Activated naive CD4-positive, alpha-beta T cell treated with anti-CD3 and anti-CD28 coated beads, Interleukin-2, amount 10 ng/mL, durations not matched to agents 7 days and 5 days (primary cell): ENCODE results near the gene GRK5.
"Not testable (repeated sequence)": the region's sequence is repeated elsewhere in the genome, so short reads cannot be mapped to it uniquely, and the experiment has no call there.

Source experiments
- CTCF ChIA-PET: fragments of 350-600 bp; sonication (Branson Sonifier 250); formaldehyde crosslinking; loops from one replicate; lab custom pipeline; 2021; ENCODE audit warnings: antibody characterized with exemption; lab: Charles Lee
- DNase-seq: peaks from one replicate; pipeline ENCODE4 v3.0.0-alpha.2; 2020
- H3K27ac Mint-ChIP-seq: one replicate; pipeline ENCODE4 v1.8.0; 2021; ENCODE audit warnings: mild to moderate bottlenecking, moderate library complexity, mixed read lengths
- H3K27me3 Mint-ChIP-seq: one replicate; pipeline ENCODE4 v1.8.0; 2021; ENCODE audit warnings: mild to moderate bottlenecking, mixed read lengths
- H3K36me3 Mint-ChIP-seq: one replicate; pipeline ENCODE4 v1.8.0; 2021; ENCODE audit warnings: mixed read lengths
- H3K4me1 Mint-ChIP-seq: one replicate; pipeline ENCODE4 v1.8.0; 2021; ENCODE audit warnings: mixed read lengths
- H3K4me3 Mint-ChIP-seq: one replicate; pipeline ENCODE4 v1.8.0; 2021; ENCODE audit warnings: mild to moderate bottlenecking, moderate library complexity, mixed read lengths
- H3K9me3 Mint-ChIP-seq: one replicate; pipeline ENCODE4 v1.8.0; 2021; ENCODE audit warnings: mixed read lengths

GRK5 gene

DNA sequence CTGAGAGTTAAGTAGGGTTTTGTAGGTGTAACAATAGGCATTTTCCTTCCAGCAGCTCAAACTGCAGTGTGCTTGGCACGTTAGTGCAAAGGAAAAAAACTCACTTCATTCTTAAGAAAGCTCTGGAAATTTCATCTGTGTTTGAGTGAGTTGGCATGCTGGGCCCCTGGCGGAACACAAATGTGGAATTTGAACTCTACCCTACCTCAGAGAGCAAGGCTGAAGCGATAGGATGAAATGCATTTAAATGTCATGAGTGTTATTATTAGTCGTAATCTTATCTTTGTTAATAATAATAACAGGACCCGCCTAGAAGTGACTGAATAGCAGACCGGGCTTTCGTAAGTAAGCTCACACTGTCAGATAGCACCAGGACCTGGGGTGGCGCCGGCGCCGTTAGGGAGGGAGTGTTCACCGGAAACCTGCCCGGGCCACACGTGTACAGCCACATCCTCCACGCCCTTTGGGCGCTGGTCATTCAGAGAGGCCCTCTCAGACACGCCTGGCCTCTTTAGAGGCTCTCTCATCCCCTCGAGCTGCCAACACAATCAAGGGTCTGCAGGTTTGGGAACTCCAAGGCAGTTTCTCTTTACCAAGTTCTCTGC lies 63.5 kb downstream of the GRK5 start:
- Mint-ChIP-seq H3K4me1 (peaks cover 63% of the 10 kb centered on the region), H3K4me3 (peak overlapping the region; percentile 21)
- DNase-seq: peak; percentile 61

DNA sequence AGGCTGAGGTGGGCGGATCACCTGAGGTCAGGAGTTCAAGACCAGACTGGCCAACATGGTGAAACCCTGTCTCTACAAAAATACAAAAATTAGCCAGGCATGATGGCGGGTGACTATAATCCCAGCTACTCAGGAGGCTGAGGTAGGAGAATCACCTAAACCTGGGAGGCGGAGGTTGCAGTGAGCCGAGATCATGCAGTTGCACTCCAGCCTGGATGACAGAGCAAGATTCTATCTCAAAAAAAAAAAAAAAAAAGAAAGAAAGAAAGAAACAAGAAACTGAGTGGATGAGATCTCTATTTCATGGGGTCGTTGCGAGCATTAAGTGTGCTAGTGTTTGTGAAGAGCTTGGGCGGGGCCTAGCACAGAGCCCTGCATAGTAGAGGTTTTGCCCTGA lies 65.0 kb downstream of the GRK5 start:
- not testable (repeated sequence) for H3K27ac Mint-ChIP-seq, H3K27me3 Mint-ChIP-seq, H3K9me3 Mint-ChIP-seq, H3K4me3 Mint-ChIP-seq, DNase-seq
- Mint-ChIP-seq H3K36me3 (peaks cover 12% of the 10 kb centered on the region), H3K4me1 (peaks cover 62% of the 10 kb centered on the region)
- CTCF ChIA-PET: interaction anchor here (1.6 to 3.7 kb wide), 5 partner anchors 11 to 144 kb away, joined by 4 to 20 read pairs (median 8); no protein-coding TSS in a partner anchor

More for the DNA sequence above, 63.5 kb downstream of the GRK5 start:
- H3K9me3 Mint-ChIP-seq: no peaks in the 10 kb centered on the region
- H3K27ac Mint-ChIP-seq: peak overlapping the region; percentile 93
- H3K36me3 Mint-ChIP-seq: peaks cover 12% of the 10 kb centered on the region
- CTCF ChIA-PET: interaction anchor here (1.0 to 3.7 kb wide), 8 partner anchors 12 to 219 kb away, joined by 3 to 20 read pairs (median 6); partner anchors contain the start of gene GRK5
- H3K27me3 Mint-ChIP-seq: no peaks in the 10 kb centered on the region

DNA sequence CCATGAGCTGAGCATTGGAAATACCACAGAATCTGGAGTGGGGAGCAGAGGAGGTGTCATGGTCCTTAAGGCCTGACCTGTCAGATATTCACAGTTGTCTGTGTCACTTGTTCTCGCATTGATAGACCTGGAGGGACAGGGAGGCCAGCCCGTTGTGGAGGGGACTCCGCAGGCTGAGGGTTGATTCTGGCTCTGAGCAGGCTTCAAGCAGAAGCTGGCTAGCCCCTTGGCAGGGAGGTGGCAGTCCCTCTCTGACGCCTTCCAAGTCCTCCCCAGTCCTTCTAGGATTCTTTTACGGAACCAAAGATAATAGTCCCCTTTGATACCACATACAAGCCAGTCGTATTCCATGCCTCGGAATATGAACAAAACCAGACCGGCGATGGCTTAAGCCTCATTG lies 65.4 kb downstream of the GRK5 start:
- peaks cover 58% of the 10 kb centered on the region for H3K4me1 Mint-ChIP-seq
- no peaks in the 10 kb centered on the region for H3K9me3 Mint-ChIP-seq
- H3K27me3 Mint-ChIP-seq: no peaks in the 10 kb centered on the region
- no peak overlapping the region for H3K4me3 Mint-ChIP-seq
- peaks cover 12% of the 10 kb centered on the region for H3K36me3 Mint-ChIP-seq
- no peak for DNase-seq
- CTCF ChIA-PET: interaction anchor here (0.7 to 3.7 kb wide), 6 partner anchors 11 to 143 kb away, joined by 3 to 20 read pairs (median 6); no protein-coding TSS in a partner anchor
- H3K27ac Mint-ChIP-seq: no peak overlapping the region

DNA sequence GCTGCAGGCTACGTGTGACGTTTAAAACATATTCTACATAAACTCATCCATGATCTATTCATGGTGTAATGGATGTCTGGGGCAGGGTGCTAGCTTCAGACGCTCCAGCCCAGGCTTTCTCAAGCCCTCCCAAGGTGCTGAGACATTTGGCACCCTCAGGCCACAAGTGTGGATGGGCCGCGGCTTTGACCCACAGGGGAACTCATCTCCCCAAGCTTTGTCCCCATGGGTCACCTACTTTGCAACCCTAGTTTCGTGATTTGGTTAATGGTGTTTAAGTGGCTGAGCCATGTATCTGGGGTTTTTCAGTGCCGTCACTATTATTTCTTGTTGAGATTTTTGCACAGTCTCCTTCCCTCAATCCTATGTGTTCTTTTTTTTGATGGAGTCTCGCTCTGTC lies 66.0 kb downstream of the GRK5 start:
- CTCF ChIA-PET: interaction anchor here (0.7 to 3.7 kb wide), 5 partner anchors 10 to 142 kb away, joined by 3 to 20 read pairs (median 7); no protein-coding TSS in a partner anchor

DNA sequence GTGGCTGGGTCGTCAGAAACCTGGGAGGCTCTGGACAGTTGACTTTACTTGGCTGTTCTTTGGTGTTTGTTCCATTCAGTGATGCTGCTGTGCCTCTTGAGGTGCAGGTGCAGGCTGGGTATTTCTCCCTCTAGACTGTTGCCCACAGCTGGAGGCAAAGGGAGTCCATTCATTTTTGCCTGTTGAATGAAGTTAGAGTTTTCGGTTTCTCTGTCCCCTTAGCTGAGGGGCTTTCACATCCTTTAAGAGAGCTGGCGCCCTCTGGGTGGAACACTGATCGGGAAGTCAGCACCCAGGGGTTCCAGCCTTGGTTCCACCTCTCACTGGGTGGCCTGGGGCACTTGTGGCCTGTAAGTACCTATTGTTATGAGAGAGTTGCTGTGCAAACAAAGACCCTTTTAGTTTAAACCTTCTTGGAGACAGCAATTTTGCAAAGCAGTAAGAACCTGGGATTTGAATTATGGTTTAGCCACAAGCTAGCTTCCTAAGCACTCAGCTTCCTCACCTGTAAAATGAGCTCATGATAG lies 67.2 kb downstream of the GRK5 start:
- H3K4me1 Mint-ChIP-seq: peaks cover 41% of the 10 kb centered on the region
- H3K9me3 Mint-ChIP-seq: no peaks in the 10 kb centered on the region
- H3K27me3 Mint-ChIP-seq: no peaks in the 10 kb centered on the region
- CTCF ChIA-PET: interaction anchor here (0.6 to 2.2 kb wide), 4 partner anchors 10 to 524 kb away, joined by 3 to 7 read pairs (median 4); no protein-coding TSS in a partner anchor
- peaks cover 5% of the 10 kb centered on the region for H3K36me3 Mint-ChIP-seq
- no peak overlapping the region for H3K27ac Mint-ChIP-seq
- DNase-seq: no peak
- no peak overlapping the region for H3K4me3 Mint-ChIP-seq

More for the DNA sequence above, 66.0 kb downstream of the GRK5 start:
- H3K27me3 Mint-ChIP-seq: no peaks in the 10 kb centered on the region
- peaks cover 52% of the 10 kb centered on the region for H3K4me1 Mint-ChIP-seq
- H3K9me3 Mint-ChIP-seq: no peaks in the 10 kb centered on the region
- no peak for DNase-seq
- peaks cover 11% of the 10 kb centered on the region for H3K36me3 Mint-ChIP-seq
- H3K4me3 Mint-ChIP-seq: no peak overlapping the region
- peak overlapping the region; percentile 60 for H3K27ac Mint-ChIP-seq

DNA sequence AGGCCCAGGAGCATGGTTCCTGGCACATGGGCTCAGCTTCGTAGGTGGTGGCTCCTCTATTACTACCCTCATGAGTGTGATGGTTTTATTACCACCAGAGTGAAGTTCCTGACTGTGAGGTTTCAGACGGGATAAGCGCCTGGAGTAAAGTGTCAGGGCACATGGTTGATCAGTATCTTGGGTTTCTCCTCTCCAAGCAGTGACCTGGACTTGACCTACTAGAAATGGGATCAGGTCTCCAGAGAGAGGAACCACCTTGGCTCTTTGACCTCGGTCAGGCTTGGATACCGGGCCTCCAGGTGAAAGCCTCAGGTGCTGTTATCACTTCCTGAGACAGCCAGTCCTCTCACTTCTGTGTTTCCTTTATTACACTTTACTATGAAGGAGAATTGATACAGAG lies 67.7 kb downstream of the GRK5 start:
- DNase-seq: no peak
- H3K36me3 Mint-ChIP-seq: peaks cover 3% of the 10 kb centered on the region
- CTCF ChIA-PET: interaction anchor here (0.9 to 2.2 kb wide), 3 partner anchors 10 to 31 kb away, joined by 3 to 7 read pairs (median 6); no protein-coding TSS in a partner anchor
- no peak overlapping the region for H3K4me3 Mint-ChIP-seq
- H3K4me1 Mint-ChIP-seq: peaks cover 37% of the 10 kb centered on the region
- no peak overlapping the region for H3K27ac Mint-ChIP-seq
- no peaks in the 10 kb centered on the region for H3K9me3 Mint-ChIP-seq
- H3K27me3 Mint-ChIP-seq: no peaks in the 10 kb centered on the region

DNA sequence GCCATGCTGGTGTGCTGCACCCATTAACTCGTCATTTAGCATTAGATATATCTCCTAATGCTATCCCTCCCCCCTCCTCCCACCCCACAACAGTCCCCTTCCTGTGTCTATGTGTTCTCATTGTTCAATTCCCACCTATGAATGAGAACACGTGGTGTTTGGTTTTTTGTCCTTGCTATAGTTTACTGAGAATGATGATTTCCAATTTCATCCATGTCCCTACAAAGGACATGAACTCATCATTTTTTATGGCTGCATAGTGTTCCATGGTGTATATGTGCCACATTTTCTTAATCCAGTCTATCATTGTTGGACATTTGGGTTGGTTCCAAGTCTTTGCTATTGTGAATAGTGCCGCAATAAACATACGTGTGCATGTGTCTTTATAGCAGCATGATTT lies 68.8 kb downstream of the GRK5 start:
- H3K4me3 Mint-ChIP-seq, H3K27ac Mint-ChIP-seq, CTCF ChIA-PET, H3K27me3 Mint-ChIP-seq, DNase-seq, H3K36me3 Mint-ChIP-seq, H3K9me3 Mint-ChIP-seq: not testable (repeated sequence)
- peaks cover 34% of the 10 kb centered on the region for H3K4me1 Mint-ChIP-seq

DNA sequence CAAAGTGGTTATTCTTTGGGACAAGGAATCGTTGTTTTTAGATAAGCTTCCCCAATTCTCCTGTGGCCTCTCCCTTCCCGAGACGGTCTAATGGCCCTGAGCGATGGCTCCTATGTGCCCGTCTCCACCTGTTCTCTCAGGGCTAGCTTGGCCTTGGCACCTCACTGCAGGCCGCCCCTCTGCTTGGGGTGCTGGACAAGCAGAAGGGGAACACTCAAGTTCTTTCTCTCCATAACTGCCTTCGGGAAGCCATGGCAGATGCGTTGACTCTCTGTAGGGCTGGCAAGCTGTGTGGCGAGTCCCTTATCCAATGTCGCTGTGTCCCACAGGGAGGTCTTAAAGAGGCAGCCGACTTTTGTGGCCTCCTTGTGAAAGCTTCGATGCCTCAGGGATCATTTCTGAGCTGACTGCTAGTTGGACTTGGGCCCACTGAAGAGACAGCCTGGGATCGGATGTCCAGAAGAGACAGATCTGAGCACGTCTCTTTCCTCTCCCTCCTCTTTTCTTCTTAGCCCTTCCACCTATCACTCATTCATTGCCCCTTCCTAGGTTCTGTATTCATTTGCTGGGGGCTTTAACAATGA lies 70.8 kb downstream of the GRK5 start:
- no peak overlapping the region for H3K4me3 Mint-ChIP-seq
- H3K27me3 Mint-ChIP-seq: no peaks in the 10 kb centered on the region
- H3K27ac Mint-ChIP-seq: no peak overlapping the region
- peak; percentile 17 for DNase-seq
- peaks cover 34% of the 10 kb centered on the region for H3K4me1 Mint-ChIP-seq
- no peaks in the 10 kb centered on the region for H3K9me3 Mint-ChIP-seq
- CTCF ChIA-PET: no interaction called here
- H3K36me3 Mint-ChIP-seq: peaks cover 3% of the 10 kb centered on the region

DNA sequence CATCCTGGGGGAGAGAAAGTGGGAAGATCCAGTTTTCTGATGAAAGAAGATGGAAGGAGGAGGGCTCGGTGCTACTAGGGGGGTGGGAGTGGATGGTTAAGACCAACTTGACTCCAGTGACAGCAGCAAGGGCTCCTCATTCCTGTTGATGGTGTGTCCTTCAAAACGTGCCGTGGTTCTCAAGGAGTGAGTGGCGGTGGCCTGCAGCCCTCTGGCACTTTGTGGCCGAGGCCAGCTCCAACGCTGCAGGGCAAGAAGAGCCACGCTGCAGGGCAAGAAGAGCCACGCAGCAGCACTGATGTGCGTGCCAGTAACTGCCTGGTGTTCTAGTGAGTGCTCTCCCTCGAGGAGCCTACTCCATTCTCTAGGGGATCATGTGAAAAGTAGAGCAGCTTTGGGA lies 72.1 kb downstream of the GRK5 start:
- H3K4me1 Mint-ChIP-seq: peaks cover 42% of the 10 kb centered on the region

DNA sequence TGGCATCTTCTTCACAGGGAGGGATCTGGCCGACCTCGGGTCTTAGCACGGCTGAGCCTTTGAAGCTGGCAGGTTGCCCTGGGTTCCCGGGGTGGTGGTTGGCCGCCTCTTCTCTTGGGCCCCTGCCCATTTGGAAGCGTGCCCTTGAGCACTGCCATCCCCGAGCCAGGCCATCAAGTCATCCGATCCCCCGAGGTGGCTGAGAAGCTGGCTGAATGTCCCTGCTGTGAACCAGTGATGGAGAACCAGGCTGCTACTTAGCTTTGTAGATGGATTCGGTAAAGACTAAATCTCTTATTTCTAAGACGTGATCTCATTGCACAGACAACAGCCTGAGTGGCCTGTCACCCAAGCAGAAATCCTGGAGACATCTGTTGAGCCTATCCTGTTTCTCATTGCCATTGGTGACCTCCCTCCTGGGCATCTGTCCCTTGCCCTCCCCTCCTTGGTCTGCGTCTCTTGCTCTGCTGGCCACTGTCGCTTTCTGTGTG lies 74.3 kb downstream of the GRK5 start:
- Mint-ChIP-seq H3K4me3 (no peak overlapping the region), H3K9me3 (no peaks in the 10 kb centered on the region), H3K27me3 (no peaks in the 10 kb centered on the region), H3K4me1 (peaks cover 55% of the 10 kb centered on the region), H3K36me3 (peaks cover 3% of the 10 kb centered on the region), H3K27ac (no peak overlapping the region)
- CTCF ChIA-PET: interaction anchor here (1.4 to 5.9 kb wide), 2 partner anchors 10 to 21 kb away, joined by 4 to 20 read pairs; no protein-coding TSS in a partner anchor
- no peak for DNase-seq

More for the DNA sequence above, 72.1 kb downstream of the GRK5 start:
- H3K36me3 Mint-ChIP-seq: peaks cover 3% of the 10 kb centered on the region
- peak overlapping the region; percentile 19 for H3K27ac Mint-ChIP-seq
- no peaks in the 10 kb centered on the region for H3K9me3 Mint-ChIP-seq
- CTCF ChIA-PET: no interaction called here
- no peaks in the 10 kb centered on the region for H3K27me3 Mint-ChIP-seq
- no peak overlapping the region for H3K4me3 Mint-ChIP-seq
- DNase-seq: no peak

DNA sequence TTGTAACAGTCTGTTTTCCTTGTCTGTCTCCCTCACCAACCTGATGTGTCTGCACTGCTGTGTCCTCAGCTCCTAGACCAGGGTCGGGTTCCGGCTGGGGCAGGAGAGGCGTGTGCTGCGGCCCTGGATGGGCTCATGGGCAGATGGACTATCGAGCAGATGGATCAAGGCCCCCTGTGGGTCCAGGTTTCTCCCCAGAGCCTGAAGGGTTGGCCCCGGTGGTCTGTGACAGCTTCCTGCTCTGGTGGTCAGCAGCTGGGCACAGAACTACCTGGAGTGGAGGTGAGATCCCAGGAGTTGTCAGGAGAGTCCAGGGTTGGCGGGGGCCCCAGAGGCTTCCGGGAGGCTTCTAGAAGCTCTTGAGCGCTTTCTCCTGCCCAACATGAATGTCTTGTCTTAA lies 75.1 kb downstream of the GRK5 start:
- peaks cover 3% of the 10 kb centered on the region for H3K36me3 Mint-ChIP-seq
- DNase-seq: peak; percentile 18
- no peak overlapping the region for H3K4me3 Mint-ChIP-seq
- CTCF ChIA-PET: interaction anchor here (1.1 to 5.9 kb wide), 3 partner anchors 11 to 20 kb away, joined by 3 to 20 read pairs (median 4); no protein-coding TSS in a partner anchor
- no peak overlapping the region for H3K27ac Mint-ChIP-seq
- H3K4me1 Mint-ChIP-seq: peaks cover 63% of the 10 kb centered on the region
- H3K27me3 Mint-ChIP-seq: no peaks in the 10 kb centered on the region
- H3K9me3 Mint-ChIP-seq: no peaks in the 10 kb centered on the region

DNA sequence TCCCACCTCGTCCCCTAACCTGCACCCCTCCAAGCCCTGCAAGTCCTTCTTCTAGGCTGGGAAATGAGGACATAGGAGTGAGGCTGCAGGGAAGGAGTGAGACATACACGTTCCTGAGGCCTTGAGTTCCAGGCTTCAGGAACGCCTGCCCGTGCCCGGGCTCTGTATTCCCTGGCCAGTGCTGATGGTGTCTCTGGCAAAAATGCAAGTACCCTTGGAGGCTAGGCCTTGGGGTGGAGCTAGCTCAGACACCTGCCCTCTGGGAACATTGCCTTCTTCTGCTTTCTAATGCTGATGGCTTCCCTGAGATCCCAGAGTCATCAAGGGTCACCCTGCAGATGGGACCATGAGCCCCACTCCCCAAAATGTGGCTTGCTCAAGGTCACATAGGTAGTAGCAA lies 76.0 kb downstream of the GRK5 start:
- no peak overlapping the region for H3K27ac Mint-ChIP-seq
- CTCF ChIA-PET: interaction anchor here (0.9 to 5.9 kb wide), 4 partner anchors 10 to 77 kb away, joined by 3 to 20 read pairs (median 3); partner anchors contain the start of gene GRK5
- H3K36me3 Mint-ChIP-seq: peaks cover 3% of the 10 kb centered on the region

DNA sequence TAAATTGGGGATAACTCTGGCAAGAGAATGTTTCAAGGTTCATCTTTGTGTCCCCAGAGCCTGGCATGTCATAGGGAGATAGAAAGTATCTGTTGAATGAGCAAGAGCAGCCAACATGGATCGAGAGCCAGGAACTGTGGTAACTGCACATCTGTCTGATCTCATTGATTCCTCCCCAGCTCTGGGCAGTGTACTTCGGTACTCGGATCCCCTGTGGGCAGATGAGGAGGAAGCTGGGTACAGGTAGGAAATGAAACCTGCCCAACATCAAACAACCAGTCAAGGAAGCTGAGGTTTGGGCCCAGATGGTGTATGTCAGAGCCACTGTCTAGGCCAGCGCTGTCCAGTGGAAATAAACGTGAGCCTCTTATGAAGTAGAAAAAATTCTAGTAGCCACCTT lies 76.4 kb downstream of the GRK5 start:
- peak; percentile 59 for DNase-seq
- Mint-ChIP-seq H3K27me3 (no peaks in the 10 kb centered on the region), H3K4me1 (peaks cover 76% of the 10 kb centered on the region), H3K27ac (peak overlapping the region; percentile 8), H3K4me3 (peak overlapping the region; percentile 36), H3K36me3 (peaks cover 3% of the 10 kb centered on the region), H3K9me3 (no peaks in the 10 kb centered on the region)
- CTCF ChIA-PET: interaction anchor here (0.9 to 5.9 kb wide), 4 partner anchors 9 to 77 kb away, joined by 3 to 20 read pairs (median 4); partner anchors contain the start of gene GRK5

More for the DNA sequence above, 76.0 kb downstream of the GRK5 start:
- H3K4me1 Mint-ChIP-seq: peaks cover 72% of the 10 kb centered on the region
- no peak overlapping the region for H3K4me3 Mint-ChIP-seq
- no peaks in the 10 kb centered on the region for H3K27me3 Mint-ChIP-seq
- peak; percentile 18 for DNase-seq
- no peaks in the 10 kb centered on the region for H3K9me3 Mint-ChIP-seq

DNA sequence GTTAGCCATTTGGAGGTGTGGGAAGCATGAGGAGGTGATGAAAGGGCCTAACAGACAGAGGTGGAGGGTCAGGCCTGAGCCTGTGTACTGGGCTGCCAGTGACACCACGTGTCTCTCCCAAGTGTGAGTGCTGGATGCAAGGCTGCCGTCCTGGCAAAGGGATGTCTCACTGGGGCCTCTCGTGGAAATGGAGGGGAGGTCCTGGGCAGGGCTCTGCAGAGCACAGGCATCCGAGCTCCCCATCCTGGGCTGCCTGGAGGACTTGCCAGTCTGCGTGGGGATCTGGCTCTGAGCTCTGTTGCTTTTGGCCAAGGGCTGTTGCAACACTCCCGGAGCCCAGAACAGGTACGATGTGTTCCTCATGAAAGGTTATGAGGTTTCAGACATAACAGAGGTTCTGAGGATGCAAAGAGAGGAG lies 77.3 kb downstream of the GRK5 start:
- Mint-ChIP-seq H3K4me1 (peaks cover 85% of the 10 kb centered on the region), H3K4me3 (peak overlapping the region; percentile 45), H3K27me3 (no peaks in the 10 kb centered on the region), H3K9me3 (no peaks in the 10 kb centered on the region), H3K36me3 (peaks cover 3% of the 10 kb centered on the region), H3K27ac (peak overlapping the region; percentile 80)
- DNase-seq: peak; percentile 18
- CTCF ChIA-PET: interaction anchor here (0.7 to 5.9 kb wide), 5 partner anchors 10 to 79 kb away, joined by 3 to 20 read pairs (median 6); partner anchors contain the start of gene GRK5
